OCI-LY3 (cell line): ENCODE results near the gene TMEM119.

ENCODE experiments used
- EZH2phosphoT487 ChIP-seq: fragments of 200-600 bp; shearing (Covaris generic); IDR thresholded peaks from 2 replicates; pipeline ENCODE4 v1.6.1; 2018; ENCODE audit warnings: antibody characterized with exemption, mixed run types, low read depth
- TF ChIP-seq, protein P1 (sequence below): fragments of 200-600, 300-600 bp; sonication (generic); IDR thresholded peaks from 2 replicates; pipeline ENCODE4 v1.5.1; 2014; ENCODE audit warnings: antibody characterized with exemption, low read length, low read depth

DNA sequence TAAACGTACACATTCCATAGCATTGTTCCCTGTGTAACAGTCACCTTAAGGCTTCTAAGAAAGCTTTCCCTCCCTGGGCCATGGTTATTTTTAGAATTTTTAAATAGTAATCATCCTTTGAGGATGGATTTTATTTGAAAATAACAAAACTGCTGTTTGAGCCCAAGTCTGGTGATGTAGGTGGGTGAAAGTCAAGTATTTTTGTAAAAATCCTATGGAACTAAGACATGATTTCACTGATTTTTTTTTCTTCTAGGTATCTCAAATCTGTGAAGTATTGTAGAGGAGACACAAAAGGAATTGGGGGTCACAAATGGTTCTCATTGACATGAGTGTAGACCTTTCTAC is 34.1 kb downstream of the TMEM119 start:
- no peak for TF ChIP-seq EZH2phosphoT487
- TF ChIP-seq, protein P1, sequence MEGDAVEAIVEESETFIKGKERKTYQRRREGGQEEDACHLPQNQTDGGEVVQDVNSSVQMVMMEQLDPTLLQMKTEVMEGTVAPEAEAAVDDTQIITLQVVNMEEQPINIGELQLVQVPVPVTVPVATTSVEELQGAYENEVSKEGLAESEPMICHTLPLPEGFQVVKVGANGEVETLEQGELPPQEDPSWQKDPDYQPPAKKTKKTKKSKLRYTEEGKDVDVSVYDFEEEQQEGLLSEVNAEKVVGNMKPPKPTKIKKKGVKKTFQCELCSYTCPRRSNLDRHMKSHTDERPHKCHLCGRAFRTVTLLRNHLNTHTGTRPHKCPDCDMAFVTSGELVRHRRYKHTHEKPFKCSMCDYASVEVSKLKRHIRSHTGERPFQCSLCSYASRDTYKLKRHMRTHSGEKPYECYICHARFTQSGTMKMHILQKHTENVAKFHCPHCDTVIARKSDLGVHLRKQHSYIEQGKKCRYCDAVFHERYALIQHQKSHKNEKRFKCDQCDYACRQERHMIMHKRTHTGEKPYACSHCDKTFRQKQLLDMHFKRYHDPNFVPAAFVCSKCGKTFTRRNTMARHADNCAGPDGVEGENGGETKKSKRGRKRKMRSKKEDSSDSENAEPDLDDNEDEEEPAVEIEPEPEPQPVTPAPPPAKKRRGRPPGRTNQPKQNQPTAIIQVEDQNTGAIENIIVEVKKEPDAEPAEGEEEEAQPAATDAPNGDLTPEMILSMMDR = no peak
